GM10266 (cell line): ENCODE measurements around the gene CHURC1.
"Not testable (repeated sequence)": the region's sequence is repeated elsewhere in the genome, so short reads cannot be mapped to it uniquely, and the experiment has no call there.

ENCODE experiments used
- DNase-seq: peaks from one replicate; pipeline ENCODE4 v3.0.0; 2012; ENCODE audit errors: extremely low spot score
- TF ChIP-seq, protein P1 (sequence below): IDR thresholded peaks from 2 replicates; pipeline ENCODE4 v1.5.1; 2012; ENCODE audit warnings: mild to moderate bottlenecking, low read depth; ENCODE audit not compliant: control insufficient read depth, insufficient read depth; ENCODE audit errors: missing control alignments

Gene CHURC1

GRCh38 chr14:64910847-64911495 lies 3.3 kb upstream of the CHURC1 start:
- no peak for DNase-seq
- TF ChIP-seq, protein P1, sequence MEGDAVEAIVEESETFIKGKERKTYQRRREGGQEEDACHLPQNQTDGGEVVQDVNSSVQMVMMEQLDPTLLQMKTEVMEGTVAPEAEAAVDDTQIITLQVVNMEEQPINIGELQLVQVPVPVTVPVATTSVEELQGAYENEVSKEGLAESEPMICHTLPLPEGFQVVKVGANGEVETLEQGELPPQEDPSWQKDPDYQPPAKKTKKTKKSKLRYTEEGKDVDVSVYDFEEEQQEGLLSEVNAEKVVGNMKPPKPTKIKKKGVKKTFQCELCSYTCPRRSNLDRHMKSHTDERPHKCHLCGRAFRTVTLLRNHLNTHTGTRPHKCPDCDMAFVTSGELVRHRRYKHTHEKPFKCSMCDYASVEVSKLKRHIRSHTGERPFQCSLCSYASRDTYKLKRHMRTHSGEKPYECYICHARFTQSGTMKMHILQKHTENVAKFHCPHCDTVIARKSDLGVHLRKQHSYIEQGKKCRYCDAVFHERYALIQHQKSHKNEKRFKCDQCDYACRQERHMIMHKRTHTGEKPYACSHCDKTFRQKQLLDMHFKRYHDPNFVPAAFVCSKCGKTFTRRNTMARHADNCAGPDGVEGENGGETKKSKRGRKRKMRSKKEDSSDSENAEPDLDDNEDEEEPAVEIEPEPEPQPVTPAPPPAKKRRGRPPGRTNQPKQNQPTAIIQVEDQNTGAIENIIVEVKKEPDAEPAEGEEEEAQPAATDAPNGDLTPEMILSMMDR: peak; percentile 39

- TF ChIP-seq, protein P1: no peak
- no peak for DNase-seq
These were observed 2.0 kb upstream of the CHURC1 start for GRCh38 chr14:64912261-64912660.

DNA sequence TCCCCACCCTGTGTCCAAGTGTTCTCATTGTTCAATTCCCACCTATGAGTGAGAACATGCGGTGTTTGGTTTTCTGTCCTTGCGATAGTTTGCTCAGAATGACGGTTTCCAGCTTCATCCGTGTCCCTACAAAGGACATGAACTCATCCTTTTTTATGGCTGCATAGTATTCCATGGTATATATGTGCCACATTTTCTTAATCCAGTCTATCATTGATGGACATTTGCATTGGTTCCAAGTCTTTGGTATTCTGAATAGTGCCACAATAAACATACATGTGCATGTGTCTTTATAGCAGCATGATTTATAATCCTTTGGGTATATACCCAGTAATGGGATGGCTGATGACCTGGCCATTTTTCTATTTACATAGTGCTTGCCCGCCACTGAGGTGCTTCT lies 778 bp upstream of the CHURC1 start:
- not testable (repeated sequence) for DNase-seq

DNA sequence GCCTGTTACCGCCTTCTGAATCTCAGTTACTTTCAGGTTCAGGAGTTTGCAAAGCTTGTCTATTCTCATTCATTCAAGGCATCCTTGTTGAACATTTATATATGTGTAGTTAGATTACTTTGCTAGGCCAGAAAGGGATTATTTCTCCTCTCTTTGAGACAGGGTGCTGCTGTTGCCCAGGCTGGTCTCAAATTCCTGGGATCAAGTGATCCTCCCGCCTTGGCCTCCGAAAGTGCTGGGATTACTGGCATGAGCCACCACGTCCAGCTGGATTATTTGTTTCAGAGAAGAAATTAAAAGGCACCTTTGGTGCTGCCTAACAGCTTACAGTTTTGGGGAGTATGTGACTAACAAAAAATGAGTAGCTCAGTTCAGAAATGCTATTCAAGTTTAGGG lies 772 bp downstream of the CHURC1 start:
- TF ChIP-seq, protein P1: no peak
- no peak for DNase-seq

DNA sequence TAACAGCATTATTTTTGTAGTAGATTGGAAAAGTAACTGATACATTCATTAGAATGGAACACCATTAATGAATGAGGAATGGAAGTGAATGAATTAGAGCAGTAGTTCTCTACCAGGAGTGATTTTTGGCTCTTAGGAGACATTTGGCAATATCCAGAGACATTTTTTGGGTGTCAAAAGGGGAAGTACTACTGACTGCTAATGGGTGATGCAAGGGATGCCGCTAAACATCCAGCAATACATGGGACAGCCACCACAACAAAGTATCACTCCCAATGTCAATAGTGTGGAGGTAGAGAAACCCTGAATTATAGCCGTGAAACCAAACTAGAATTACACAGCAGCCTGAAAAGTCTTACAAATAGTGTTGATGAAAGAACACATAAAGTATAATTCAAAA lies 1.5 kb downstream of the CHURC1 start:
- no peak for DNase-seq
- TF ChIP-seq, protein P1: no peak

- DNase-seq: no peak
- TF ChIP-seq, protein P1: no peak
These were observed 4.0 kb downstream of the CHURC1 start for GRCh38 chr14:64918216-64918615.

DNA sequence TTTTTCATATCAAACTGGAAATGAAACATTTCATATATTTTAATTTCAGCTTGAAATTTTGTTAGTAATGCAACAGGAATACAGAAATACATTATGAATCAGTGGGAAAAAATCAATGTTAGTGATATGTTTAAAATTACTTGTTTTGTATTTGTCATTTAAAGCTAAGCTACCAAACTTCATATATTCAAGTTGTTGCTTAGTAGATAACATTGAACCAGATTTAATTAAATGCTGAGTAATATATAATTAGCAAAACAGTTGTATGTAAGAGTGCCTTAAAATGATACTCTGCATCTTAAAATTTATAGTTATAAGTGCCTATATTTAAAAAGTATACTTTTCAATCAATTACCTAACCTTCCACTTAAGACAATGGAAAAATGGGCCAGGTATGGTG lies 5.0 kb downstream of the CHURC1 start:
- TF ChIP-seq, protein P1: no peak
- DNase-seq: no peak

DNA sequence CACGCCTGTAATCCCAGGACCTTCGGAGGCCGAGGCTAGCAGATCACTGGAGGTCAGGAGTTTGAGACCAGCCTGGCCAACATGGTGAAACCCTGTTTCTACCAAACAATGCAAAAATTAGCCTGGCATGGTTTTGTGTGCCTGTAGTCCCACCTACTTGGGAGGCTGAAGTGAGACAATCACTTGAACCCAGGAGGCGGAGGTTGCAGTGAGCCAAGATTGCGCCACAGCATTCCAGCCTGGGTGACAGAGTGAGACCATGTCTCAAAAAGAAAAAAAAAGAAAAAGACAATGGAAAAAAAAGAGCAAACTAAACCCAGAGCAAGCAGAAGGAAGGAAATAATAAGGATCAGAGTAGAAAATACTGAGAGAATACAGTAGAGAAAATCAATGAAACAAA lies 5.4 kb downstream of the CHURC1 start:
- TF ChIP-seq, protein P1: no peak
- no peak for DNase-seq
